Measurements from ENCODE around the gene LRGUK.

The LRGUK gene

GRCh38 chr7:134300988-134301387 lies 173.8 kb downstream of the LRGUK start:
- no peak for DNase-seq (ENCODE audit: low spot score)

GRCh38 chr7:134301592-134301991 lies 174.5 kb downstream of the LRGUK start:
- no peak for DNase-seq (ENCODE audit: low spot score)

- no peak for DNase-seq (ENCODE audit: low spot score)
Observed at GRCh38 chr7:134302120-134302519, 175.0 kb downstream of the LRGUK start.

DNA sequence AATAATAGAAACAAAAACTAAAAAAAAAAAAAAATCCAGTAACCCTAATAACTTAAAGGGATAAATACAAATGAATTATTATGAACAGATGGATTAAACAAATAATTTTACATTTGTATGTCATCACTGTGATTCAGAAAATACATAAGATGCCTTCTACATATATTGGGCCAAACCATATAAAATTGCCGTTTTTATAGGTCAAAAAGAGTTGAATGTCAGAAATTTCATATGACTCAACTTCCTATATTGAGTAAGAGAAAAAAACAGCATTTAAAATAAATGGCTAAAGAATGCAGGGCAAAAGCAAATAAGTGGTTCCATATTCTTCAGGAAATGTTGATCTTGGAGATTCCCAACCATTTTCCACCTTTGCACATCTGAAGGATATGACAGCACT lies 180.2 kb downstream of the LRGUK start:
- DNase-seq (ENCODE audit: low spot score) = no peak

DNA sequence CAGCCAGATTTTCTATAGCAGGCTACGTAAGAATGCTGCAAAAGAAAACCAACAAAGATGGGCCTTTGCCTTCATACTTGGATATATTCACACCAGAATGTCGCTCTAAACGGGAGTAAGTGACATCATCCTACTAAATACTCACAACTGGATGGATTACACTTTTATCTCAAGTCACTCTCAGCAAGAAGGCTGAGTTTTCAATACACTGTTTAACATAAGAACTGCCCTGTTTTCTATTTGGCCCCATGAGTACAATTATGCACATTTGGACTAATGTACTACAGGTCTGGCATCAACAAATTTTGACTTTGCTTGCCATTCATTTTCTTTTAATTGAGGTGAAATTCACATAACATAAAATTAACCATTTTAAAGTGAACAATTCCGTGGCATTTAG lies 181.4 kb downstream of the LRGUK start:
- no peak for DNase-seq (ENCODE audit: low spot score)

DNA sequence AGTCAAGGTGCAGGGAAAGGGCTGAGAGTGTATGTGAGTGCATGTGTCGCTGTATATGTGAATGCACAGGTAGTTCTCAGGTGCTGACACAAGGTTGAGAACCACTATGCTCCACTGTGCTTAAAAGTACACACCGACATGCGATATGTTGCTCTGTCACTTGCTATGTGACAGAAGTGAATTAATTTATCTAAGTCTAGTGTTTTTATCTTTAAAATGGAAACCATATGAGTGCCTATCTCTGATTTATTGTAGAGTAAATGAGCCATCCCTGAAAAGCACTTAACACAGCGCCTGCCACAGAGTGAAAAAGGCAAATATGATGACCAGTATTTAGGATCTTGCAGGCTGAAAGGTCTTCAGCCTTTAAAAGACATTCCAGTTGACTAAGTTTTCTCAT lies 184.7 kb downstream of the LRGUK start:
- DNase-seq (ENCODE audit: low spot score) = no peak

DNA sequence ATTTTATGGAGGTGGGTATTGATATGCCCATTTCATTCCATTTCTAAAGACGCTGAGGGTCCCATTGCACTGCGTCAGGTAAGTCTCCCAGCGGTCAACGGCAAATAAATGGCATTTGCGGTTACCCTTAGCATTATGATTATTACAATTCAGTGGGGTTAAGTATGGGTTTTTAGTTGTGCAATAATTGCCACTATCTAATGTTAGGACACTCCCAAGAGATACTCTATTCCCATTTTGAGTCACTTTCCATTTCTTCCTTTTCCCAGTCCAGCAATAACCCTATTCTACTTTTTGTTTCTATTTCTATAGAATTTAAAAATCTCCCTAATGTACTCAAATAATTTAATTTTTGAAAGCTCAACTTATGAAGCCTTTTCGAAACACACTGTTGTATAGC lies 185.6 kb downstream of the LRGUK start:
- no peak for DNase-seq (ENCODE audit: low spot score)

DNA sequence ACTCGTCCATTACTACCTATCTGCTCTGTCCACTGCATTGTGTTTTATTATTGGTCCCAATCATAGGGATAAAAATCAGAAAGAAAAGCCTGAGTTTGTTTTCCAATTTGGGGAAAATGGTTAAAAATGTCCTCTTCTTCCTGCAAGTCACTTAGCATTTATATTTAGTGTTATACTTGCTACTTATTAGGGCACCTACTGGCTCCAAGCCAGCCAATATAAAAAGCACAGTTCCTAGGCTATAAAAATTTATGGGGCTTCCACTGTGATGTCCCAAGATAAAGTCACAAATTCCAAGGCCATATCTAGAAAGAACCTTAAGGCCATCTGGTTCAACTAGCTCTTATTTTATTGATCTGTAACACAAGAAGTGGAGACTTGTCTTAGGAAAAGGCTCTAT lies 186.4 kb downstream of the LRGUK start:
- no peak for DNase-seq (ENCODE audit: low spot score)
